Transverse colon (tissue), 3 donors: Measurements from ENCODE around the gene A1BG.

Experiments
- CTCF ChIP-seq, 5 experiments: fragments of 200-600 bp in 3 of 5; fragments of 450-650 bp in 2 of 5; sonication (generic) in 3 of 5; IDR thresholded peaks; 1 replicate in 2 of 5; 2 replicates in 3 of 5; pipeline ENCODE4 v1.5.1; 2016 to 2017; ENCODE audit warnings: antibody characterized with exemption in 5 of 5, inconsistent platforms in 3 of 5, mild to moderate bottlenecking in 2 of 5, moderate library complexity in 1 of 5
- POLR2A ChIP-seq: fragments of 450-650 bp; IDR thresholded peaks from one replicate; pipeline ENCODE4 v1.6.1; 2016; ENCODE audit warnings: antibody characterized with exemption, mild to moderate bottlenecking, moderate library complexity

- TF ChIP-seq CTCF (IDR thresholded peaks at IDR 0.05) (no peak), POLR2A (no peak)
These were observed 32.1 kb upstream of the A1BG start for GRCh38 chr19:58385313-58385890.
